ENCODE measurements around the gene ENDOV.
"Not testable (repeated sequence)": the region's sequence is repeated elsewhere in the genome, so short reads cannot be mapped to it uniquely, and the experiment has no call there.

The ENDOV gene

GRCh38 chr17:80389011-80389995 lies 25.7 kb upstream of the ENDOV start:
- no peak for DNase-seq

- DNase-seq: no peak
Measured at GRCh38 chr17:80393241-80393890, 21.6 kb upstream of the ENDOV start.

- no peak for DNase-seq
Measured at GRCh38 chr17:80393961-80394360, 21.0 kb upstream of the ENDOV start.

- DNase-seq: no peak
Measured at GRCh38 chr17:80394629-80395216, 20.2 kb upstream of the ENDOV start.

GRCh38 chr17:80395402-80396151 lies 19.4 kb upstream of the ENDOV start:
- no peak for DNase-seq

- no peak for DNase-seq
Measured at GRCh38 chr17:80396157-80397033, 18.6 kb upstream of the ENDOV start.

GRCh38 chr17:80397034-80397387 lies 18.0 kb upstream of the ENDOV start:
- no peak for DNase-seq

- no peak for DNase-seq
Measured at GRCh38 chr17:80397686-80398085, 17.3 kb upstream of the ENDOV start.

GRCh38 chr17:80401086-80401485 lies 13.9 kb upstream of the ENDOV start:
- not testable (repeated sequence) for DNase-seq

GRCh38 chr17:80402102-80402501 lies 12.9 kb upstream of the ENDOV start:
- DNase-seq: not testable (repeated sequence)

GRCh38 chr17:80402959-80403358 lies 12.0 kb upstream of the ENDOV start:
- DNase-seq: no peak

GRCh38 chr17:80406146-80406545 lies 8.8 kb upstream of the ENDOV start:
- no peak for DNase-seq

- not testable (repeated sequence) for DNase-seq
Measured at GRCh38 chr17:80407917-80408316, 7.0 kb upstream of the ENDOV start.

GRCh38 chr17:80408872-80409271 lies 6.1 kb upstream of the ENDOV start:
- DNase-seq: no peak

GRCh38 chr17:80409626-80410025 lies 5.3 kb upstream of the ENDOV start:
- DNase-seq: no peak

- DNase-seq: not testable (repeated sequence)
Measured at GRCh38 chr17:80410441-80411087, 4.4 kb upstream of the ENDOV start.

GRCh38 chr17:80413771-80414507 lies 1.0 kb upstream of the ENDOV start:
- DNase-seq: no peak

GRCh38 chr17:80414508-80414802 lies 512 bp upstream of the ENDOV start:
- no peak for DNase-seq

GRCh38 chr17:80415626-80416137 lies 715 bp downstream of the ENDOV start:
- no peak for DNase-seq

GRCh38 chr17:80416260-80416939 lies 1.4 kb downstream of the ENDOV start:
- no peak for DNase-seq

All from NCI-H1436 (cell line).